ENCODE results near the gene NCAPG.

DNA sequence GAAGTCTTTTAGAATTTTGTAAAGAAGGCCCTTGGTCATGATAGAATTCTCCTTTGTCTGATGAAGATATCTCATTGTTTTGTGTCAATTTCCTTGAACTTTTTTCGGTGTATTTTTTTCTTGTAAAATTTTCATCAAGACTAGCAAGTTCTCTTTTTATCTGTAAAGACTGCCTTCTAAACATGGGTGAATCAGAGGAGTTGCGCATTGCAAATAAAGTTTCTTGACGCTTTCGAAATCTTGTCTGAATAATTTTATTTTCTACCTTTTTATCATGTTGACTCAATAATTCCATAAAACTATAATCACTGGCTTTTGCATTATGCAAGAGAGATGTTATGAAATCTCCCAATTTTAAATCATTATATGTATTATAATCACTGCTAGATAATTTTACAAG lies 66.2 kb downstream of the NCAPG start:
- TF ChIP-seq POLR2A (IDR thresholded peaks at IDR 0.05): no peak
- TF ChIP-seq CTCF (IDR thresholded peaks at IDR 0.05): no peak

Measured in testis (tissue), 2 donors.